Breast epithelium (tissue), 3 donors: ENCODE results near the gene UNC79.

Experiments used
- POLR2A ChIP-seq: fragments of 450-650 bp; IDR thresholded peaks from one replicate; pipeline ENCODE4 v1.6.1; 2016; ENCODE audit warnings: antibody characterized with exemption, mild to moderate bottlenecking, moderate library complexity
- TF ChIP-seq, protein P1 (sequence below), 3 donors: fragments of 450-650 bp; IDR thresholded peaks; one replicate each; pipeline ENCODE4 v1.5.1; 2016 to 2017; ENCODE audit warnings: antibody characterized with exemption in 3 of 3, mild to moderate bottlenecking in 3 of 3, moderate library complexity in 3 of 3

DNA sequence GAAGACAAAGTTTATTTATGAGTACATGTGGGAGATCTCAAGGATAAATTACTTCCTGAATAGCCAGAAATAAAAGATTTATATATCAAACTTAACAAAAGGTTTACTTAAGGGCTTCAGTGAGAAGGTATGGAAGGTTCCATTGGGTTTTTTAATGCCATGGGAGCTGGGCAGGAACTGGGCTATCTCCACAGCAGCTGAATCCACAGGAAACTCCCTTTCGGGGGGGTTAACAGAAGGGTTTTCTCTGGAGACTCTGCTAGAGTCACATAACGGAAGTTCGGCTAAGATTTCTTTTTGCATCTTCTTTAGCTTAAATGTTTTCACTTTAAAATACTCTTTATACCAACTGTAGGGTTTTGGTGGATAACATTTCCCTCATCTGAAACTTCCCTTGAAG, 113.5 kb downstream of the UNC79 start:
- TF ChIP-seq, protein P1, sequence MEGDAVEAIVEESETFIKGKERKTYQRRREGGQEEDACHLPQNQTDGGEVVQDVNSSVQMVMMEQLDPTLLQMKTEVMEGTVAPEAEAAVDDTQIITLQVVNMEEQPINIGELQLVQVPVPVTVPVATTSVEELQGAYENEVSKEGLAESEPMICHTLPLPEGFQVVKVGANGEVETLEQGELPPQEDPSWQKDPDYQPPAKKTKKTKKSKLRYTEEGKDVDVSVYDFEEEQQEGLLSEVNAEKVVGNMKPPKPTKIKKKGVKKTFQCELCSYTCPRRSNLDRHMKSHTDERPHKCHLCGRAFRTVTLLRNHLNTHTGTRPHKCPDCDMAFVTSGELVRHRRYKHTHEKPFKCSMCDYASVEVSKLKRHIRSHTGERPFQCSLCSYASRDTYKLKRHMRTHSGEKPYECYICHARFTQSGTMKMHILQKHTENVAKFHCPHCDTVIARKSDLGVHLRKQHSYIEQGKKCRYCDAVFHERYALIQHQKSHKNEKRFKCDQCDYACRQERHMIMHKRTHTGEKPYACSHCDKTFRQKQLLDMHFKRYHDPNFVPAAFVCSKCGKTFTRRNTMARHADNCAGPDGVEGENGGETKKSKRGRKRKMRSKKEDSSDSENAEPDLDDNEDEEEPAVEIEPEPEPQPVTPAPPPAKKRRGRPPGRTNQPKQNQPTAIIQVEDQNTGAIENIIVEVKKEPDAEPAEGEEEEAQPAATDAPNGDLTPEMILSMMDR (IDR thresholded peaks at IDR 0.05) = no peak
- TF ChIP-seq POLR2A = no peak
